ENCODE measurements around the gene ADIRF.
"Not testable (repeated sequence)": the region's sequence is repeated elsewhere in the genome, so short reads cannot be mapped to it uniquely, and the experiment has no call there.

ADIRF gene

GRCh38 chr10:86936661-86937501 lies 31.4 kb upstream of the ADIRF start:
- no peak overlapping the region for H3K4me3 ChIP-seq (ENCODE audit: low read depth, low read length)
- DNase-seq (ENCODE audit: low read depth, low spot score): peak; percentile 55
- in situ Hi-C loops (cut with HindIII; ENCODE audit: low sequenced_read_pairs): no loop called here
- TF ChIP-seq CTCF (IDR thresholded peaks at IDR 0.05; ENCODE audit: low read depth, low read length): no peak

DNA sequence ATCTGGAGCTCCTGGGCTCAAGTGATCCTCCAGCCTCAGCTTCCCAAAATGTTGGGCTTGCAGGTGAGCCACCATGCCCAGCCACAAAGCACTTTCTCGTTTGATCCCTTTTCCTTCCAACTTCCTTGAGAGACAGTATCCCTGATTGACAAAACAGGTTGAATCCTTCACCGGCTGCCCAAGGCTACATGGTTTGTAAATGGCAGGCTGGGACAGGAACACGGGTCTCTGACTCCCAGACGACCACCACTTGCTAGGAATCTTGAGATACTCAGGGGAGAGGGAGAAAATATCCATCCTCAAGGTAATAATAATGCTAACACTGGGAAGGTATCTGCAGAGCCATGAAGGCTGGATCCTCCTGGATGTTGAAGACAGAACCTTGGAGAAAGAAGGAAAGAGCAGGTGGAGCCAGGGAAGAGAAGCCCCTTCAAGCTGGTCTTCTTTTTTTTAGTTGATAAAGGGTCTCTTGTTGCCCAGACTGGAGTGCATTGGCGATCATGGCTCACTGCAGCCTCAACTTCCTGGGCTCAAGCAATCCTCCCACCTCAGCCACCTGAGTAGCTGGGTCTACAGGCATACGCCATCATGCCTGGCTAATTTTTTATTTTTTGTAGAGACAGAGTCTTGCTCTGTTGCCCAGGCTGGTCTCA lies 30.7 kb upstream of the ADIRF start:
- TF ChIP-seq CTCF (IDR thresholded peaks at IDR 0.05; ENCODE audit: low read depth, low read length): no peak
- no peak for DNase-seq (ENCODE audit: low read depth, low spot score)
- in situ Hi-C loops (cut with HindIII; ENCODE audit: low sequenced_read_pairs): no loop called here
- H3K4me3 ChIP-seq (ENCODE audit: low read depth, low read length): no peak overlapping the region

GRCh38 chr10:86938260-86938659 lies 30.0 kb upstream of the ADIRF start:
- no peak for DNase-seq (ENCODE audit: low read depth, low spot score)
- in situ Hi-C loops (cut with HindIII; ENCODE audit: low sequenced_read_pairs): no loop called here
- no peak overlapping the region for H3K4me3 ChIP-seq (ENCODE audit: low read depth, low read length)
- no peak for TF ChIP-seq CTCF (IDR thresholded peaks at IDR 0.05; ENCODE audit: low read depth, low read length)

GRCh38 chr10:86940076-86940475 lies 28.2 kb upstream of the ADIRF start:
- H3K4me3 ChIP-seq (ENCODE audit: low read depth, low read length); DNase-seq (ENCODE audit: low read depth, low spot score); in situ Hi-C loops (cut with HindIII; ENCODE audit: low sequenced_read_pairs): not testable (repeated sequence)

- no peak for TF ChIP-seq CTCF (IDR thresholded peaks at IDR 0.05; ENCODE audit: low read depth, low read length)
- in situ Hi-C loops (cut with HindIII; ENCODE audit: low sequenced_read_pairs): no loop called here
- no peak for DNase-seq (ENCODE audit: low read depth, low spot score)
- H3K4me3 ChIP-seq (ENCODE audit: low read depth, low read length): no peak overlapping the region
Measured at GRCh38 chr10:86940677-86941076, 27.6 kb upstream of the ADIRF start.

DNA sequence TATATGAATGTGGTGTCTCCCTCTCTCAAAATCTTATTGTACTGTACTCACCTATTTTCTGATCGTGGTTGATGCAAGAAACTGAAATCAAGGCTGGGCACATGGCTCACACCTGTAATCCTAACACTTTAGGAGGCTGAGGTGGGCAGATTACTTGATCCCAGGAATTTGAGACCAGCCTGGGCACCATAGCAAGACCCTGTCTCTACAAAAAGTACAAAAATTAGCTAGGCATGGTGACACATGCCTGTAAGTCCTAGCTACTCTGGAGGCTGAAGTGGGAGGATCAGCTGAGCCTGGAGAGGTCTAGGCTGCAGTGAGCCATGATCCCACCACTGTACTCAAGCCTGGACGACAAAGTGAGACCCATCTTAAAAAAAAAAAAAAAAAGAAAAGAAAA lies 26.9 kb upstream of the ADIRF start:
- H3K4me3 ChIP-seq (ENCODE audit: low read depth, low read length): no peak overlapping the region
- in situ Hi-C loops (cut with HindIII; ENCODE audit: low sequenced_read_pairs): no loop called here
- no peak for DNase-seq (ENCODE audit: low read depth, low spot score)
- no peak for TF ChIP-seq CTCF (IDR thresholded peaks at IDR 0.05; ENCODE audit: low read depth, low read length)

DNA sequence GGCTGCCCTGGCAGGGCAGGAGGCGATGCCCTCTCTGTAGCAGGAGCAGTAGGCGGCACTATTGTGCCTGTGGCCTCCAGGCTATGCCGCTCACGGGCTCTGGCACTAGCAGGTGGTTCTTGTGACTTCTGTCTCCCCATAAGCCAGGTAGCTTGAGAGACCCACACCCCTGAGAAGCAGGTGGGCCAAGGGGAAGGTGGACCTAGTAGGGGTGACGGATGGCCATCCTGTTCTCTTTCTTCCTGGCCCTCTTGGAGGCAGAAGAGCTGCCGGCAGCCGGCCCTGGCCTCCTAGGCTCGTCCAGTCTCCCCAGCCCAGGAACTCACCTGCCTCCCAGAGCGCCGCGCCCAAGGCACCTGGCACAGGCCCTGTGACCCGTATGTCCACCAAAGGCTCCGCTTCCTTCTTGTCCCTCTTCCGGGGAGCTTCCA lies 26.3 kb upstream of the ADIRF start:
- DNase-seq (ENCODE audit: low read depth, low spot score): no peak
- no peak for TF ChIP-seq CTCF (IDR thresholded peaks at IDR 0.05; ENCODE audit: low read depth, low read length)
- in situ Hi-C loops (cut with HindIII; ENCODE audit: low sequenced_read_pairs): no loop called here
- H3K4me3 ChIP-seq (ENCODE audit: low read depth, low read length): no peak overlapping the region

Data from astrocyte of the spinal cord (primary cell).